ENCODE measurements around the gene MRGPRX2.

Gene MRGPRX2

GRCh38 chr11:19089421-19089820 lies 28.9 kb upstream of the MRGPRX2 start:
- H3K4me3 Mint-ChIP-seq = no peak overlapping the region
- peaks cover 53% of the 10 kb centered on the region for H3K27me3 Mint-ChIP-seq
- no peak for DNase-seq (ENCODE audit: low spot score in 2 of 2)
- no peaks in the 10 kb centered on the region for H3K4me1 Mint-ChIP-seq
- H3K36me3 Mint-ChIP-seq (ENCODE audit: insufficient read depth) = no peaks in the 10 kb centered on the region
- no peak for ATAC-seq (replicated peaks; ENCODE audit: extremely low read depth, poor library complexity, severe bottlenecking)
- no peaks in the 10 kb centered on the region for H3K9me3 Mint-ChIP-seq
- no peak overlapping the region for H3K27ac Mint-ChIP-seq (ENCODE audit: low read depth)

- DNase-seq (ENCODE audit: low spot score in 2 of 2) = no peak
- Mint-ChIP-seq H3K4me3 (no peak overlapping the region), H3K27me3 (peaks cover 48% of the 10 kb centered on the region), H3K4me1 (no peaks in the 10 kb centered on the region), H3K36me3 (ENCODE audit: insufficient read depth) (no peaks in the 10 kb centered on the region), H3K27ac (ENCODE audit: low read depth) (no peak overlapping the region), H3K9me3 (no peaks in the 10 kb centered on the region)
- ATAC-seq (replicated peaks; ENCODE audit: extremely low read depth, poor library complexity, severe bottlenecking) = no peak
Measured at GRCh38 chr11:19088791-19089190, 28.3 kb upstream of the MRGPRX2 start.

DNA sequence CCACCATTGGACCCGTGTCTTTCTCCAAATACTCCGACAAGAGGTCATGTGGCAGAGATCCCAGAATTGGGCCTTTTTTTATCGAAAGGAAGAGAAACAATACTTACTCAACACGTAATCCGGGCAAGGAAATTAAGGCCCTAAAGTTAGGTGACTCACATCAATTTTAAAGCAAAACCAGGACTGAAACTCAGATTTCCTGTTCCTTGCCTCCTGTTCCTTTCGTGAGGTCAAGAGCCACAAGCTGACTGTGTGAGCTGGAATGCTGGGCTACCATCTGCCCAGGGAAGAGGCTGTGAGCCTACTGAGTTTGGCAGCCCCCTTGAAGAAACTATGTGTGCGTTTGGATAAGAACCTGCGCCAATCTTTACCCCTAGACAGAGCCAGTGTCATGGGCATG lies 27.1 kb upstream of the MRGPRX2 start:
- Mint-ChIP-seq H3K27me3 (peaks cover 38% of the 10 kb centered on the region), H3K4me1 (no peaks in the 10 kb centered on the region), H3K36me3 (ENCODE audit: insufficient read depth) (no peaks in the 10 kb centered on the region), H3K9me3 (no peaks in the 10 kb centered on the region), H3K27ac (ENCODE audit: low read depth) (no peak overlapping the region), H3K4me3 (no peak overlapping the region)
- ATAC-seq (replicated peaks; ENCODE audit: extremely low read depth, poor library complexity, severe bottlenecking) (no peak), DNase-seq (ENCODE audit: low spot score in 2 of 2) (no peak)

DNA sequence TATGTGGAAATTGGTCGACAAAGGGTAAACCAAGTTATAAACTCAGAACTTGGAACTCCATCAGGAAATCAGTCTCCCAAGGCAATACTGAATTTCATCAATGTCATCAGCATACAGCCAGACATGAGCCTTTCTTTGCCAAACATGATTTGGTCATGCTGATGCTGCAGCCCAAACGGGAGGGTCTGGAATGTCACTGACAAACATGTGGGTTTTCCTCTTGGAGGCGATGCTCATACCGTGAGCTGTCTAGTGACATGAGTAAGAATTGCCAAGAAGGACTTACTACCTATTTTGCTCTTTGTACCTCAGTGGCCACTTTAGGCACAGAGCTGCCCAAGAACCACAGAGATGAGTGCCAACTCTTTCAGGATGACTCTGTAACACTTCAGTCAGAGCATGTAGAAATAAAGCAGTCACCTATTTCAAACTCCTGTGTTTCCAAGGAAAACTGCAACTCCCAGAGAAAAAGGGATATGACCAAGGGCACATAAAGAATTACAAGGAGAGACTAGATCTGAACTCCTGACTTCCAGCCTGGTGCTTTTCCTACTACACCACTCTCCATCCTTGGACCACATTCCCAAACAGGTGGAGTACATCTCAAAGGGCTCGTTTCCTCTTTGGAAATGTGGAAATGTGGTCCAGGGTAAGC lies 24.3 kb upstream of the MRGPRX2 start:
- H3K4me1 Mint-ChIP-seq = no peaks in the 10 kb centered on the region
- DNase-seq (ENCODE audit: low spot score in 2 of 2) (no peak), ATAC-seq (replicated peaks; ENCODE audit: extremely low read depth, poor library complexity, severe bottlenecking) (no peak)
- no peaks in the 10 kb centered on the region for H3K36me3 Mint-ChIP-seq (ENCODE audit: insufficient read depth)
- no peak overlapping the region for H3K4me3 Mint-ChIP-seq
- no peaks in the 10 kb centered on the region for H3K9me3 Mint-ChIP-seq
- H3K27me3 Mint-ChIP-seq = peaks cover 21% of the 10 kb centered on the region
- H3K27ac Mint-ChIP-seq (ENCODE audit: low read depth) = no peak overlapping the region

DNA sequence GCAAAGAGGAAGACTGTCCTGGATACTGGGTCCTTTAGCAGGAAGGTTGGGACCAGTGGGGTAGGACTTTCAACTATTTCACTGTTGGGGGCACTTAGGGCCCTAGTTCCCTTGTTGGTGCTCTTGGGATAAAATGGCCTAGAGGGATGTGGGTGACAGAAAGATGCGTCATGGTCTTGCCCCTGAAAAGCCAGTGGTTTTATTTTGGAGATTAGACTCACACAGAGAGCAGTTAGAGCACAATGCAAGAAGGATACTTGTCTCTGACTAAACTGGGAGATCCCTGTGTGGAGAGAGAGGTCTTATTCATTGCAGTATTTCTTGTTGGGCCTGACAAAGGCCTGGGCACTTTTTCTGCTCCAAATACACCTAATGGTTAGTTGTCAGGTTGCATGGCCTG lies 22.6 kb upstream of the MRGPRX2 start:
- Mint-ChIP-seq H3K4me1 (no peaks in the 10 kb centered on the region), H3K36me3 (ENCODE audit: insufficient read depth) (no peaks in the 10 kb centered on the region), H3K27ac (ENCODE audit: low read depth) (no peak overlapping the region), H3K4me3 (no peak overlapping the region), H3K9me3 (no peaks in the 10 kb centered on the region), H3K27me3 (peaks cover 10% of the 10 kb centered on the region)
- ATAC-seq (replicated peaks; ENCODE audit: extremely low read depth, poor library complexity, severe bottlenecking) (no peak), DNase-seq (ENCODE audit: low spot score in 2 of 2) (no peak)

GRCh38 chr11:19080579-19080993 lies 20.1 kb upstream of the MRGPRX2 start:
- Mint-ChIP-seq H3K27me3 (no peaks in the 10 kb centered on the region), H3K27ac (ENCODE audit: low read depth) (no peak overlapping the region), H3K4me3 (no peak overlapping the region), H3K9me3 (no peaks in the 10 kb centered on the region), H3K4me1 (peaks cover 5% of the 10 kb centered on the region), H3K36me3 (ENCODE audit: insufficient read depth) (no peaks in the 10 kb centered on the region)
- ATAC-seq (replicated peaks; ENCODE audit: extremely low read depth, poor library complexity, severe bottlenecking) (no peak), DNase-seq (ENCODE audit: low spot score in 2 of 2) (no peak)

DNA sequence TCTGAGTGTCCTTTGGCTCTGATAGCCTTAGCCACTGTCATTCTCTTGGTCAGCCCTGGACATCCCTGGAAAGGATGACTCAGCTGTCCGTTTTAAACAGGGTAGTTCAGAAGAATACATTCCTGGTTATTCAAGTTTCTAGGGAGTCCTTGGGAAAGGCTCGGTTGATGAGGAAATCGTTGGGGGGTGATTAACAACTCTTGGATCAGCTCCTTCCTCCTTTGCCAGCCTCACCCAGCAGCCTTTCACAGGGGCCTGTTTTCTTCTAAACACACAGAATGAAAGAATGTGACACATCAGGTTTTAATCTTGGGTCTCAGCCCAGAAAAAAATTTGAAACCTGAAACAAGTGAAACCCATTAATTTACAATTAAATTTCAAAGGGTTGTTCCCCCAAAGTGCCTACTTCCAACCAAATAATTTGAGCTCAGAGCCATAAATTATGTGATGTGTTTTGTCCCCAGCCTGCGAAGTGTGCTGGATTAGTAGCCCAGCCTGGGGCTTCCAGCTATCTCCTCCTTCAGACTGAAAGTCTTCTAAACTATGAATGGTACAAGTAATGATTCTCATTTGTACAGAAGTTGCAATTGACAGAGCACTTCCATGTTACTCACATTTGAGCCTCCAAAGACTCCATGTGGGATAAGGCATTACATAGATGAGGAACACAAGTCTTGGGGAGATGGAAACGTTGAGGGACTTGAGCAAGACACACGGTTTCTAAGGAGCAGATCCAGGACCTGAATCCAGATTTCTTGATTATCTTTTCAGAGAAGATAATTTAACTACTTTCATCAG lies 19.3 kb upstream of the MRGPRX2 start:
- Mint-ChIP-seq H3K27ac (ENCODE audit: low read depth) (no peak overlapping the region), H3K27me3 (no peaks in the 10 kb centered on the region), H3K9me3 (no peaks in the 10 kb centered on the region), H3K4me3 (no peak overlapping the region), H3K4me1 (peaks cover 5% of the 10 kb centered on the region), H3K36me3 (ENCODE audit: insufficient read depth) (no peaks in the 10 kb centered on the region)
- ATAC-seq (replicated peaks; ENCODE audit: extremely low read depth, poor library complexity, severe bottlenecking) (no peak), DNase-seq (ENCODE audit: low spot score in 2 of 2) (no peak)

DNA sequence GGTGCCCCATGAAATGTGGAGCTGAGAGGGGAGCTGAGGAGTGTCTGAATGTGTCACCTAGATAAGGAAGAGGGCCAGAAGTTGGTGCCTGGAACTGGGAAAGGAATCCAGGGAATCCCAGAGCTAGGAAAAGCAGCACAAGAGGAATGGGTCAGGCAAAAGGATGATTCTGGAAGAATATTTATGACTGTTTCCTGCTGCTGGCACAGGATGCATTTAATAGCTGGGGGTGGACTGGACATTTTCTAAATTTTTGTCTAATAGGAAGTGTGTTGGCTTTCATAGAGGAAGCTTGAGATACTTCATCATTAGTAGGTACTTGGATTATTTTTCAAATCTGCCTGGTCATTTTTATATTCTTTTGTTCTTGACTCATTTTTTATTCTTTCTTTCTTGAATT lies 17.4 kb upstream of the MRGPRX2 start:
- ATAC-seq (replicated peaks; ENCODE audit: extremely low read depth, poor library complexity, severe bottlenecking) (no peak), DNase-seq (ENCODE audit: low spot score in 2 of 2) (no peak)
- Mint-ChIP-seq H3K4me3 (no peak overlapping the region), H3K9me3 (no peaks in the 10 kb centered on the region), H3K36me3 (ENCODE audit: insufficient read depth) (no peaks in the 10 kb centered on the region), H3K27ac (ENCODE audit: low read depth) (no peak overlapping the region), H3K27me3 (no peaks in the 10 kb centered on the region), H3K4me1 (peaks cover 5% of the 10 kb centered on the region)

DNA sequence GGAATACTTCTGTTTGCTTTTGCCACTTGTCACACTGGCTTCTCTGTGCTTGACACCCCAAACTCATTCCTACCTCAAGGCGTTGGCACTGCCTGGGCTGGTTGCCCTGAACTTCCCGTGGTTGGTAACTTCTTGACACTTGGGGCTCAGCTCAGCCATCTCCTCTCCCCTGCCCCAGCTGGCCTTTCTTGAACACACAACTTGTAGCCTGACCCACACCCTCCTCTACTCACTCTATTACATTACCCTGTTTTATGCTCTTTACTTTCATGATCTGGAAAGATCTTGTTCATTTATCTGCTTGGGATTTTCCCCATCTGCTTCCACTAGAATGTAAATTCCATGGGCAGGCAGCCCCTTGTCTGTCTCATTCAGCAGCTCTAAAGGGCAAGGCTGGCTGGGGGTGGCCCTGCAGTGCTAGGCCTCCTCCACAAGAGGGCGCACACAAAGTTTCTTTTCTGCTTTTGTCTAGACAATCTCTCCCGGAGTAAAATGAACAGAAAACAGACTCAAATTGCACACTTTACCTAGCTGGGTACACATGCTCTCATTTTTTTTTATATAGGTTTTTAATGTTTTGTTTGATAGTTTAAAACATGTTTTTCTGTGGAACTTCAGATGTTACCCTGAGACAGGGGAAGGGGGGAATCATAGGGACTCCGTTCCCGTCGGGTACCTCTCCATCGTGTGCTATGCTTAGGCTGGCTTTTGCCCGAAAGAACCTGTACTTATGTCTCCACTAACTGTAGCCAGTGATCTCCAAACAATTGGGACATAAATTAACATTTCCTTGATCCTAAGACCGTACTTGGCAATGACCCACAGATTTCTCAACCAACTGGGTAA lies 16.4 kb upstream of the MRGPRX2 start:
- peaks cover 5% of the 10 kb centered on the region for H3K4me1 Mint-ChIP-seq

DNA sequence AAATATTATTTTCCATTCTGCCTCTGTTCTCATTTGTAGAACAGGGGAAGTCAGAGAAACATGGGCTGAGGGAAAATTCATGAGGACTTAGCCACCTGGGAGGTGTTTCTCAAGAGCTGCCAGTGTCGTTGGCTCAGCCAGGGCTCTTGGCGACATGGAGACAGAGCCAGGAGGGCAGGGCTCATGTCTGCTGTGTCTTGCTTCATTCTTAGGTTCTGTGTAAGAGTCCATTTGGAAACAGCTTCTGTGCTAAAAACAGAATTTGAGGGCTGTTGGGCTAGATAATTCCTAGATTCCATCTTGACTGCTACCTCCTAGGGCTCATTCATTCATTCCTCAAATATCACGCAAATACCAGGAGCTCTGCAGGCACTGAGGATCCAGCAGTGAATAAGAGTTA lies 15.1 kb upstream of the MRGPRX2 start:
- Mint-ChIP-seq H3K27me3 (no peaks in the 10 kb centered on the region), H3K27ac (ENCODE audit: low read depth) (no peak overlapping the region)

More for the DNA sequence above, 16.4 kb upstream of the MRGPRX2 start:
- H3K36me3 Mint-ChIP-seq (ENCODE audit: insufficient read depth) = no peaks in the 10 kb centered on the region
- no peaks in the 10 kb centered on the region for H3K9me3 Mint-ChIP-seq
- no peak for ATAC-seq (replicated peaks; ENCODE audit: extremely low read depth, poor library complexity, severe bottlenecking)
- no peak overlapping the region for H3K4me3 Mint-ChIP-seq
- no peaks in the 10 kb centered on the region for H3K27me3 Mint-ChIP-seq
- peak; percentile 41 to 43 for DNase-seq (ENCODE audit: low spot score in 2 of 2)
- H3K27ac Mint-ChIP-seq (ENCODE audit: low read depth) = no peak overlapping the region

GRCh38 chr11:19073454-19074415 lies 13.2 kb upstream of the MRGPRX2 start:
- H3K9me3 Mint-ChIP-seq = no peaks in the 10 kb centered on the region
- peaks cover 15% of the 10 kb centered on the region for H3K4me1 Mint-ChIP-seq
- H3K27ac Mint-ChIP-seq (ENCODE audit: low read depth) = no peak overlapping the region
- DNase-seq (ENCODE audit: low spot score in 2 of 2) (no peak), ATAC-seq (replicated peaks; ENCODE audit: extremely low read depth, poor library complexity, severe bottlenecking) (no peak)
- H3K27me3 Mint-ChIP-seq = peaks cover 14% of the 10 kb centered on the region
- H3K36me3 Mint-ChIP-seq (ENCODE audit: insufficient read depth) = no peaks in the 10 kb centered on the region
- H3K4me3 Mint-ChIP-seq = no peak overlapping the region

More for the DNA sequence above, 15.1 kb upstream of the MRGPRX2 start:
- no peaks in the 10 kb centered on the region for H3K9me3 Mint-ChIP-seq
- H3K36me3 Mint-ChIP-seq (ENCODE audit: insufficient read depth) = no peaks in the 10 kb centered on the region
- no peak overlapping the region for H3K4me3 Mint-ChIP-seq
- DNase-seq (ENCODE audit: low spot score in 2 of 2) (no peak), ATAC-seq (replicated peaks; ENCODE audit: extremely low read depth, poor library complexity, severe bottlenecking) (no peak)
- peaks cover 15% of the 10 kb centered on the region for H3K4me1 Mint-ChIP-seq

DNA sequence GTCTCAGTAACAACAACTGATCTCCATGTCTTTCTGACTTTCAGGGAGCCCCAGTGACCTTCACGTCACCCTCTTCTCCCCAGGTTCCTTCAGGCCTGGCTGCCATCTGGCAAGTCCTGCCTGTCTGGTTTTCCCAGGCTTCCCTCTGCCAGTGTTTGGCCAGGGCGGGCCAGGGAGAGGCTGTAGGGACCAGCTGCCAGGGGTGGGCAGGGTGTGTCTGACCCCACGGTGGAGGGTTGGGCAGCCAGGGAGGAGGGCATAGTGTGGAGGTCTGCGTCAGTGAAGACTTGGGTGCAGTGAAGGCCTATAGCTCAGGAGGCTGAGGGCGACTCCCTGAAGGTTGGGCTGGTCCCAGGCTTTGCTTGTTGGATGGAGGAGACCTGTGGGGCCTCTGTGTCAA lies 11.9 kb upstream of the MRGPRX2 start:
- DNase-seq (ENCODE audit: low spot score in 2 of 2) (no peak), ATAC-seq (replicated peaks; ENCODE audit: extremely low read depth, poor library complexity, severe bottlenecking) (no peak)
- peaks cover 19% of the 10 kb centered on the region for H3K27me3 Mint-ChIP-seq
- H3K36me3 Mint-ChIP-seq (ENCODE audit: insufficient read depth) = no peaks in the 10 kb centered on the region
- H3K27ac Mint-ChIP-seq (ENCODE audit: low read depth) = no peak overlapping the region
- no peaks in the 10 kb centered on the region for H3K9me3 Mint-ChIP-seq
- H3K4me3 Mint-ChIP-seq = no peak overlapping the region
- H3K4me1 Mint-ChIP-seq = peaks cover 15% of the 10 kb centered on the region
